K562 (cell line): ENCODE results near the gene TMEM106B. TPM values are rescaled to one million over a fixed set of nuclear protein-coding genes. Genes with fewer than 3 reads are reported as not detected.

ENCODE experiments used
- CBX5 ChIP-seq: IDR thresholded peaks from 2 replicates; pipeline ENCODE4 v1.6.1; 2014; ENCODE audit warnings: low read depth, borderline replicate concordance
- CTCFL ChIP-seq: IDR thresholded peaks from 2 replicates; pipeline ENCODE4 v1.6.1; 2011; ENCODE audit warnings: borderline replicate concordance, low read depth, mild to moderate bottlenecking, moderate library complexity, low read length; ENCODE audit not compliant: insufficient read depth, poor library complexity, severe bottlenecking
- KAT8 ChIP-seq: fragments of 450-650 bp; IDR thresholded peaks from 2 replicates; pipeline ENCODE4 v1.6.1; 2016; ENCODE audit warnings: low read depth, mild to moderate bottlenecking
- MAFG ChIP-seq: fragments of 450-650 bp; conservative IDR thresholded peaks from 2 replicates; pipeline ENCODE4 v1.6.1; 2016; ENCODE audit warnings: missing genetic modification characterization, missing compliant biosample characterization
- MYBL2 ChIP-seq, 2 experiments: fragments of 450-650 bp in 1 of 2; sonication (generic) in 1 of 2; formaldehyde crosslinking in 1 of 2; IDR thresholded peaks; 2 replicates each; pipeline versions ENCODE4 v1.6.1 to v1.8.1; 2017 to 2022; ENCODE audit warnings: borderline replicate concordance in 1 of 2, inconsistent platforms in 1 of 2, low read depth in 1 of 2, mild to moderate bottlenecking in 1 of 2, missing genetic modification reagents in 1 of 2, moderate library complexity in 1 of 2
- NFE2L1 ChIP-seq: fragments of 450-650 bp; IDR thresholded peaks from 2 replicates; pipeline ENCODE4 v1.6.1; 2016; ENCODE audit warnings: missing genetic modification characterization, low read depth, mild to moderate bottlenecking, missing compliant biosample characterization, moderate library complexity, borderline replicate concordance
- TBP ChIP-seq: optimal IDR thresholded peaks from 2 replicates; pipeline ENCODE3; 2011; ENCODE audit warnings: low read depth, low read length, improper control_type of control experiment
- TRIM24 ChIP-seq, 2 experiments: fragments of 450-650 bp; IDR thresholded peaks; 2 replicates each; pipeline ENCODE4 v1.6.1; 2016
- ZBTB12 ChIP-seq: fragments of 250-450 bp; sonication (Bioruptor Pico); IDR thresholded peaks from 2 replicates; pipeline ENCODE4 v1.4.0; 2020
- ZNF384 ChIP-seq: IDR thresholded peaks from 2 replicates; pipeline ENCODE4 v1.6.1; 2012; ENCODE audit warnings: low read depth, low read length, improper control_type of control experiment
- ZNF830 ChIP-seq: fragments of 250-450 bp; sonication (Bioruptor Pico); IDR thresholded peaks from 2 replicates; pipeline ENCODE4 v1.5.0; 2021; ENCODE audit warnings: mild to moderate bottlenecking
- polyA plus RNA-seq, 8 experiments: library from polyadenylated mRNA; depleted of rRNA in 4 of 8; stranded (reverse) in 5 of 8; unstranded in 3 of 8; fragments of >200 nt; fragmentation: Nextera tagmentation in 2 of 8; fragmentation: Illumina TruSeq in 1 of 8; extraction: Ambion mirVana in 2 of 8; extraction: Trizol in 1 of 8; gene quantifications; 2 replicates each; pipeline versions ENCODE4 v1.2.1 to v1.2.3, GENCODE V29; 2011 to 2014; ENCODE audit warnings: inconsistent platforms in 1 of 8, missing spikeins in 1 of 8
- total RNA-seq, 7 experiments: library from RNA; depleted of rRNA in 6 of 7; stranded (reverse); fragments of >200 nt in 6 of 7; fragmentation: Illumina TruSeq in 2 of 7; extraction: Trizol in 2 of 7; gene quantifications; 2 replicates each; pipeline versions ENCODE4 v1.2.1 to v1.2.3, GENCODE V29; 2011 to 2021; ENCODE audit warnings: low replicate concordance in 1 of 7
- TF ChIP-seq, protein P1 (sequence below): fragments of 250-450 bp; sonication (Bioruptor Pico); IDR thresholded peaks from 2 replicates; pipeline ENCODE4 v1.4.0; 2020; ENCODE audit warnings: mild to moderate bottlenecking, moderate library complexity
- TF ChIP-seq, protein P2 (sequence below): sonication (generic); formaldehyde crosslinking; IDR thresholded peaks from 2 replicates; pipeline ENCODE4 v1.8.0; 2022; ENCODE audit warnings: mild to moderate bottlenecking, missing genetic modification reagents

The TMEM106B gene
- total and polyA plus RNA-seq, 9 of the 15 experiments (the other 6 are each of a cell fraction or from before 2014, with no cell fraction given): 8.6 to 30.4 (median 18.7) TPM

DNA sequence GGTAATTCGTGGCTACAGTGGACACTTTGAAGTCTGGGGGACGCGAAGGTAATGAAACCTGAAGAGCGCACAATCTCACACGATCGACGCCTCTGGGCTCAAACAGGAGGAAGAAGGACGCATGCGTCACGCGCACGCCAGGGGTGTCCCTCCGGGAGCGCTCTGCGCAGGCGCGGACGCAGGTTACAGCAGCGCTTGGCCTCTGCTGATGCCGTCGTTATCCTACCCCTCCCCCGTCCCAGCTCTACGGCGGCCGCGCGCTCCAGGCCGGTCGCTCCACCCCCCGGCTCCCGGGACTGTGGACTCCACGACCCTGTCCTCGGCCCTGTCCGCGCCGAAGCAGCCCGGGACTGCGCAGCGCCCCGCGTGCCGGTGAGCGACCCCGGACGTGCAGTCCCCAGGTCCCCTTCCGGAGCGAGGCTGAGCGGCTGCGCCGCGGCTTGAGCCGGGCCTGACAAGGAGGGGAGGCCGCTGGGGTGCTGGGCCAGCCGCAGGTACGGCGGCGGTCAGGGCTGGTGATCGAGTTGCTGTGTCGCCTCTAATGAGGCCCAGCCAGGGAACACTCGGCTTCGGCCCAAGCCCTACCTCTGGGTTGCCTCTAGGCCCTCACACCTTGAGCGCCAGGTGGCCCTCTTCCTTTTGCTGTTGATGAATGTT lies at the start of gene TMEM106B (continued):
- TF ChIP-seq CTCFL: no peak
- no peak for TF ChIP-seq ZNF384
- TF ChIP-seq KAT8: no peak
- no peak for TF ChIP-seq MYBL2 (IDR thresholded peaks at IDR 0.05; ENCODE audit: low read depth)
- TF ChIP-seq MYBL2 (CRISPR knock-in tag; IDR thresholded peaks at IDR 0.05; ENCODE audit: borderline replicate concordance): no peak
- no peak for TF ChIP-seq ZNF830 (CRISPR knock-in tag)
- TF ChIP-seq CBX5: 0 out of 2 replicates have a peak, but pooled peaks have one; percentile 11
- TF ChIP-seq MAFG: no peak
- peak; percentile 64 for TF ChIP-seq TBP
- no peak for TF ChIP-seq NFE2L1 (tag)
- TF ChIP-seq TRIM24 (IDR thresholded peaks at IDR 0.05): no peak
- peak; percentile 69 for TF ChIP-seq ZBTB12
- TF ChIP-seq, protein P1, sequence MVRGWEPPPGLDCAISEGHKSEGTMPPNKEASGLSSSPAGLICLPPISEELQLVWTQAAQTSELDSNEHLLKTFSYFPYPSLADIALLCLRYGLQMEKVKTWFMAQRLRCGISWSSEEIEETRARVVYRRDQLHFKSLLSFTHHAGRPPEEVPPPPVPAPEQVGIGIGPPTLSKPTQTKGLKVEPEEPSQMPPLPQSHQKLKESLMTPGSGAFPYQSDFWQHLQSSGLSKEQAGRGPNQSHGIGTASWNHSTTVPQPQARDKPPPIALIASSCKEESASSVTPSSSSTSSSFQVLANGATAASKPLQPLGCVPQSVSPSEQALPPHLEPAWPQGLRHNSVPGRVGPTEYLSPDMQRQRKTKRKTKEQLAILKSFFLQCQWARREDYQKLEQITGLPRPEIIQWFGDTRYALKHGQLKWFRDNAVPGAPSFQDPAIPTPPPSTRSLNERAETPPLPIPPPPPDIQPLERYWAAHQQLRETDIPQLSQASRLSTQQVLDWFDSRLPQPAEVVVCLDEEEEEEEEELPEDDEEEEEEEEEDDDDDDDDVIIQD: no peak
- TF ChIP-seq, protein P2, sequence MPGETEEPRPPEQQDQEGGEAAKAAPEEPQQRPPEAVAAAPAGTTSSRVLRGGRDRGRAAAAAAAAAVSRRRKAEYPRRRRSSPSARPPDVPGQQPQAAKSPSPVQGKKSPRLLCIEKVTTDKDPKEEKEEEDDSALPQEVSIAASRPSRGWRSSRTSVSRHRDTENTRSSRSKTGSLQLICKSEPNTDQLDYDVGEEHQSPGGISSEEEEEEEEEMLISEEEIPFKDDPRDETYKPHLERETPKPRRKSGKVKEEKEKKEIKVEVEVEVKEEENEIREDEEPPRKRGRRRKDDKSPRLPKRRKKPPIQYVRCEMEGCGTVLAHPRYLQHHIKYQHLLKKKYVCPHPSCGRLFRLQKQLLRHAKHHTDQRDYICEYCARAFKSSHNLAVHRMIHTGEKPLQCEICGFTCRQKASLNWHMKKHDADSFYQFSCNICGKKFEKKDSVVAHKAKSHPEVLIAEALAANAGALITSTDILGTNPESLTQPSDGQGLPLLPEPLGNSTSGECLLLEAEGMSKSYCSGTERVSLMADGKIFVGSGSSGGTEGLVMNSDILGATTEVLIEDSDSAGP: no peak
